NCI-H460 (cell line): ENCODE measurements around the gene IL10. TPM values are rescaled to one million over a fixed set of nuclear protein-coding genes. Genes with fewer than 3 reads are reported as not detected.
A peak's percentile ranks its signal among the peaks of the same experiment; 100 is the strongest.

ENCODE experiments used
- DNase-seq: peaks from one replicate; pipeline ENCODE4 v3.0.0-alpha.2; 2016; ENCODE audit warnings: low read depth; ENCODE audit errors: extremely low read depth
- total RNA-seq: library from RNA; depleted of rRNA; stranded (reverse); fragments of >200 nt; shearing (Covaris generic); gene quantifications from 2 replicates; pipeline ENCODE4 v1.2.3, GENCODE V29; 2014

IL10 gene
- total RNA-seq, 1 experiment from 2014 or later: not detected

- peak; percentile 12 for DNase-seq
Measured at GRCh38 chr1:206738370-206739366, 33.6 kb downstream of the IL10 start.

- no peak for DNase-seq
Measured at GRCh38 chr1:206737729-206738201, 34.5 kb downstream of the IL10 start.

GRCh38 chr1:206736878-206737728 is 35.2 kb downstream of the IL10 start:
- DNase-seq: no peak

- no peak for DNase-seq
Measured at GRCh38 chr1:206735553-206736031, 36.7 kb downstream of the IL10 start.

GRCh38 chr1:206734499-206735142 is 37.7 kb downstream of the IL10 start:
- peak; percentile 40 for DNase-seq

GRCh38 chr1:206732992-206733391 is 39.3 kb downstream of the IL10 start:
- DNase-seq: no peak

GRCh38 chr1:206732508-206732907 is 39.8 kb downstream of the IL10 start:
- DNase-seq: no peak

- no peak for DNase-seq
Measured at GRCh38 chr1:206729507-206729906, 42.8 kb downstream of the IL10 start.

- DNase-seq: no peak
Measured at GRCh38 chr1:206729050-206729449, 43.2 kb downstream of the IL10 start.

- DNase-seq: no peak
Measured at GRCh38 chr1:206728697-206728987, 43.7 kb downstream of the IL10 start.

- DNase-seq: no peak
Measured at GRCh38 chr1:206727981-206728696, 44.2 kb downstream of the IL10 start.

- peak; percentile 34 for DNase-seq
Measured at GRCh38 chr1:206725109-206725963, 47.0 kb downstream of the IL10 start.

- no peak for DNase-seq
Measured at GRCh38 chr1:206723805-206724472, 48.4 kb downstream of the IL10 start.

GRCh38 chr1:206723462-206723804 is 48.9 kb downstream of the IL10 start:
- no peak for DNase-seq

- no peak for DNase-seq
Measured at GRCh38 chr1:206722751-206723461, 49.4 kb downstream of the IL10 start.

- DNase-seq: no peak
Measured at GRCh38 chr1:206721454-206721853, 50.8 kb downstream of the IL10 start.

- DNase-seq: no peak
Measured at GRCh38 chr1:206719169-206719839, 53.0 kb downstream of the IL10 start.

- no peak for DNase-seq
Measured at GRCh38 chr1:206717674-206717989, 54.7 kb downstream of the IL10 start.
